ENCODE results near the gene RMND5B. TPM values are rescaled to one million over a fixed set of nuclear protein-coding genes. Genes with fewer than 3 reads are reported as not detected.
A peak's percentile ranks its signal among the peaks of the same experiment; 100 is the strongest.

The RMND5B gene
- total RNA-seq, 2 donors from 2014 or later = 25.7 to 49.8 TPM

DNA sequence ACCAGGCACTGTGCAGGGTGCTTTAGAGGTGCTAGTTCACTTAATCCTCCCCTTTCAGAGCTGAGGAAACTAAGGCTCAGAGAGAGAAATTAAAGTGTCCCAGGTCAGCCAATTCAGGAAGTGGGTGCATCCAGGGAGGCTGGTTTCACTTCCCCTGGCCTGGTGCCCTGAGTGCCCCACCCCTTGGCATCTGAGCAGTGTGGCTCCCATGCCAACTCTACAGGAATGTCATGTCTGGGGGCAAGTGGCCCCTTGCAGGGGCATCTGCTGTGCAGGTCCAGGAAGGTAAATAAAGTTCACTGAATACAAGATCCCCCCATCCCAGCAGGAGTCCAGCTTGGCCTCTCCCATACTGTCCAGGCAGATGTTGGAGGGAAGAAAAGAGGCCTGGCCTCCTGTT, 21.8 kb upstream of the RMND5B start:
- Histone ChIP-seq H3K36me3 (replicated peaks in 1 of 2; ENCODE audit: insufficient read depth in 1 of 2, low read depth in 2 of 2) (no peaks in the 10 kb centered on the region), H3K9me3 (no peaks in the 10 kb centered on the region), H3K27ac (no peak overlapping the region), H3K4me3 (no peak overlapping the region), H3K27me3 (peaks cover 0 to 8% of the 10 kb centered on the region in 2 donors), H3K4me1 (peaks cover 7% of the 10 kb centered on the region)
- ATAC-seq = no peak
- no peak for DNase-seq
- intact Hi-C loops (cut with DNase I) = no loop called here
- no peak for TF ChIP-seq POLR2A (IDR thresholded peaks at IDR 0.05)
- TF ChIP-seq, protein P1, sequence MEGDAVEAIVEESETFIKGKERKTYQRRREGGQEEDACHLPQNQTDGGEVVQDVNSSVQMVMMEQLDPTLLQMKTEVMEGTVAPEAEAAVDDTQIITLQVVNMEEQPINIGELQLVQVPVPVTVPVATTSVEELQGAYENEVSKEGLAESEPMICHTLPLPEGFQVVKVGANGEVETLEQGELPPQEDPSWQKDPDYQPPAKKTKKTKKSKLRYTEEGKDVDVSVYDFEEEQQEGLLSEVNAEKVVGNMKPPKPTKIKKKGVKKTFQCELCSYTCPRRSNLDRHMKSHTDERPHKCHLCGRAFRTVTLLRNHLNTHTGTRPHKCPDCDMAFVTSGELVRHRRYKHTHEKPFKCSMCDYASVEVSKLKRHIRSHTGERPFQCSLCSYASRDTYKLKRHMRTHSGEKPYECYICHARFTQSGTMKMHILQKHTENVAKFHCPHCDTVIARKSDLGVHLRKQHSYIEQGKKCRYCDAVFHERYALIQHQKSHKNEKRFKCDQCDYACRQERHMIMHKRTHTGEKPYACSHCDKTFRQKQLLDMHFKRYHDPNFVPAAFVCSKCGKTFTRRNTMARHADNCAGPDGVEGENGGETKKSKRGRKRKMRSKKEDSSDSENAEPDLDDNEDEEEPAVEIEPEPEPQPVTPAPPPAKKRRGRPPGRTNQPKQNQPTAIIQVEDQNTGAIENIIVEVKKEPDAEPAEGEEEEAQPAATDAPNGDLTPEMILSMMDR (IDR thresholded peaks at IDR 0.05) = no peak

DNA sequence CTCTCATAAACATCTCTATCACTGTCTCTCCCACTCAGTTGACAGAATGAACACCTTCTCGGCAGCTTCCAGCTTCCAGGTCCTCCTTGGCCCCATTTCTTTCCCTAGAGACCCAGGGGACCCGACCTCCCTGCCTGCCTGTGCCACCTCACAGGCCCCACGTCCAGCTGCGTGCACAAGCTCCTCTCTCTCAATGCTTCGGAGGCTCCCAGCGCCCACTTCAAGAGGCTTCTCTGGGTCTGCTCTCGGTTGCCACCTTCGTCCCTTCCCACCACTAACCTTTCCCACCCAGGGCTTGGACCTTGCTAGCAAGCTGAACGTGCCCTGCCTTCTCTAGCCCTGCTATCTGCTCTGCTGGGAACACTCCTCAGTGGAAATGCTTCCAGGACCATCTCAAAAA, 20.3 kb upstream of the RMND5B start:
- H3K27me3 ChIP-seq = peaks cover 0 to 8% of the 10 kb centered on the region in 2 donors
- peaks cover 15% of the 10 kb centered on the region for H3K4me1 ChIP-seq
- no peaks in the 10 kb centered on the region for H3K36me3 ChIP-seq (replicated peaks in 1 of 2; ENCODE audit: insufficient read depth in 1 of 2, low read depth in 2 of 2)
- TF ChIP-seq, protein P1 (IDR thresholded peaks at IDR 0.05) = no peak
- no peak for TF ChIP-seq POLR2A (IDR thresholded peaks at IDR 0.05)
- no peak for ATAC-seq
- no peaks in the 10 kb centered on the region for H3K9me3 ChIP-seq
- 69 to 81% methylated on average over 9 of the region's 9 CpGs for WGBS, 2 donors
- H3K4me3 ChIP-seq = no peak overlapping the region
- intact Hi-C loops (cut with DNase I) = no loop called here
- no peak for DNase-seq
- H3K27ac ChIP-seq = no peak overlapping the region

DNA sequence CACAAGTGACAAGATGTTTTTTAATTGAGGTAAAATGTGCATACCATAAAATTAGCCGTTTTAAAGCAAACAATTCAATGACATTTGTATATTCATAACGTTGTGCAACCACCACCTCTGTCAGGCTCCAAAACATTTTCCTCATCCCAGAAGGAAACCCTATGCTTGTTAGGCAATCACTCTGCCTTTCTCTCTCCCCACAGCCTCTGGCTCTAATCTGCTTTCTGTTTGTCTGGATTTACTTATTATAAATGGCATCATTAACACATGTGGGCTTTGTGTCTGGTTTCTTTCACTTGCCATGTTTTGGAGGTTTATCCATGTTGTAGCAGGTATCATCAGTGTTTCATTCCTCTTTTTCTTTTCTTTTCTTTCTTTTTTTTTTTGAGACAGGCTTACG, 18.9 kb upstream of the RMND5B start:
- Histone ChIP-seq H3K36me3 (replicated peaks in 1 of 2; ENCODE audit: insufficient read depth in 1 of 2, low read depth in 2 of 2) (no peaks in the 10 kb centered on the region), H3K27ac (no peak overlapping the region), H3K9me3 (no peaks in the 10 kb centered on the region), H3K4me1 (peaks cover 15% of the 10 kb centered on the region), H3K4me3 (no peak overlapping the region), H3K27me3 (peaks cover 0 to 8% of the 10 kb centered on the region in 2 donors)
- intact Hi-C loops (cut with DNase I) = no loop called here
- WGBS, 2 donors = 35 to 36% methylated on average over 3 of the region's 3 CpGs
- DNase-seq (no peak), ATAC-seq (no peak)
- TF ChIP-seq, protein P1 (IDR thresholded peaks at IDR 0.05) = no peak
- TF ChIP-seq POLR2A (IDR thresholded peaks at IDR 0.05) = no peak

DNA sequence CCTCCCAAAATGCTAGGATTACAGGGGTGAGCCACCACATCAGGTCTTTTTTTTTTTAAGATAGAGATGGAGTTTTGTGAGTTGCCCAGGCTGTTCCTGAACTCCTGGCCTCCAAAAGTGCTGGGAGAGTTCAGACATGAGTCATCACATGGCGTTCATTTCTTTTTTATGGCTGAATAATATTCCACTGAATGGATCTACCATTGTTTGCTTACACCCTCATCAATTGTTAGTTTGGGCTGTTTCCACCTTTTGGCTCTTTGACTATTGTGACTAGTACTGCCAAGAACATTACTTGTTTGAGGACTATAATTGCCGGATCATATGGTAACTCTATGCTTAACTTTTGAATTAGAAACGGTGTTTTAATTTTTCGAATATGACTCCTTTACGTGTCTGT, 18.3 kb upstream of the RMND5B start:
- H3K4me1 ChIP-seq = peaks cover 15% of the 10 kb centered on the region
- H3K27ac ChIP-seq = no peak overlapping the region
- no peak for DNase-seq
- no peak for ATAC-seq
- 76 to 79% methylated on average over 5 of the region's 5 CpGs for WGBS, 2 donors
- H3K4me3 ChIP-seq = no peak overlapping the region
- intact Hi-C loops (cut with DNase I) = no loop called here
- H3K36me3 ChIP-seq (replicated peaks in 1 of 2; ENCODE audit: insufficient read depth in 1 of 2, low read depth in 2 of 2) = no peaks in the 10 kb centered on the region
- H3K9me3 ChIP-seq = no peaks in the 10 kb centered on the region
- TF ChIP-seq, protein P1 (IDR thresholded peaks at IDR 0.05) = no peak
- TF ChIP-seq POLR2A (IDR thresholded peaks at IDR 0.05) = no peak
- H3K27me3 ChIP-seq = peaks cover 0 to 8% of the 10 kb centered on the region in 2 donors

DNA sequence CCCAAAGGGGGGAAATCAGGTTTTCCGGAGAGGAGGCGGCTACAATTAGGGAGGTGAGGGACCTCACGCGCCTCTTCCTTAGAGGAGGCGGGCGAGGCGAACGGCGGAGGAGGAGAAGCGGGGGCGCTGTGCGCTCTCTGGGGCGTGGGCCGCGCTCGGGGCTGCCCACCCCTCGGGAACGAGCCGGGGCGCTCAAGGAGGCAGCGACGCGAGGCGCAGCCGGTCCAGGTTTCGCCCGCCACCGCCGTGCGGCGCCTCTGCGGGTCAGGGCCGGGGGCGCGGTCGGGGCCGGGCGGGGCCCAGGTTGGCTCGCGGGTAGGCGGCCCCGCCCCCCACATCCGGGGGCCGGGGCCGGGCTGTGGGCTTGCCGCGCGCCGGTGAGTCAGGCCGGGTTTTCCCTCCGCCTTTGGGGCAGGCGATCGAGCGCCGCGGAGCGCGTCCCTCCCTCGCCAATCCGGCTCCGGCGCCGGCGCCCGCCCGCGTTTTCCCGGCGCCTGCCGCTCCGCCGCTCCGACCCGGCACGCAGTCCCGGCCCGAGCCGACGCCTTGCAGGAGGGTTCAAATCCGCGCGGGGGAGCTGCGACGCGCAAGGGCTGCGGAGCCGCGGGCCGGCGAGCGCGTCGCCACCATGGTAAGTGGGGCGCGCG, 17.6 kb upstream of the RMND5B start, which contains the start of gene N4BP3:
N4BP3 (plus strand) TSS at position 392 of the 647 bp plus-strand sequence. CDS start 6,052 bp downstream, outside the sequence.
- DNase-seq (peak; percentile 42 to 79 (median 72)), ATAC-seq (peak; percentile 74)
- no peaks in the 10 kb centered on the region for H3K9me3 ChIP-seq
- 1 to 5% methylated on average over 29 to 65 of the region's 96 CpGs for WGBS, 2 donors
- H3K4me1 ChIP-seq = peaks cover 15% of the 10 kb centered on the region
- intact Hi-C loops (cut with DNase I) = no loop called here
- peak within 1 kb of the TSS in 1 of 2 donors; percentile 25 for H3K4me3 ChIP-seq
- TF ChIP-seq POLR2A (IDR thresholded peaks at IDR 0.05) = no peak
- TF ChIP-seq, protein P1 (IDR thresholded peaks at IDR 0.05) = peak in 1 of 7 experiments; percentile 6
- peaks cover 0 to 8% of the 10 kb centered on the region in 2 donors for H3K27me3 ChIP-seq
- no peak within 1 kb of the TSS for H3K27ac ChIP-seq
- H3K36me3 ChIP-seq (replicated peaks in 1 of 2; ENCODE audit: insufficient read depth in 1 of 2, low read depth in 2 of 2) = no peaks in the 10 kb centered on the region

All from body of pancreas (tissue), 4 donors.